K562 (cell line): ENCODE results near the gene OAT.

Experiments
- CBFA2T2 ChIP-seq: fragments of 450-650 bp; conservative IDR thresholded peaks from 2 replicates; pipeline ENCODE4 v1.6.1; 2017; ENCODE audit warnings: mild to moderate bottlenecking
- EP300 ChIP-seq: IDR thresholded peaks from 2 replicates; pipeline ENCODE4 v1.6.1; 2012; ENCODE audit warnings: low read length, improper control_type of control experiment
- KDM1A ChIP-seq, 2 experiments: fragments of 450-650 bp; IDR thresholded peaks; 2 replicates each; pipeline ENCODE4 v1.6.1; 2016; ENCODE audit warnings: mild to moderate bottlenecking in 2 of 2
- MTA3 ChIP-seq: fragments of 450-650 bp; formaldehyde crosslinking; IDR thresholded peaks from 2 replicates; pipeline ENCODE4 v1.6.1; 2017; ENCODE audit warnings: mild to moderate bottlenecking, borderline replicate concordance
- PCBP2 ChIP-seq: fragments of 200-400 bp; formaldehyde crosslinking; IDR thresholded peaks from 2 replicates; pipeline ENCODE4 v1.6.1; 2018; ENCODE audit warnings: low read length, low read depth, mild to moderate bottlenecking, moderate library complexity; ENCODE audit not compliant: poor library complexity, severe bottlenecking
- POLR2AphosphoS5 ChIP-seq: IDR thresholded peaks from 2 replicates; pipeline ENCODE4 v1.6.1; 2011; ENCODE audit warnings: mild to moderate bottlenecking, low read depth, low read length, moderate library complexity; ENCODE audit not compliant: control insufficient read depth, insufficient read depth
- SREBF2 ChIP-seq: sonication (generic); formaldehyde crosslinking; IDR thresholded peaks from 2 replicates; pipeline ENCODE4 v1.4.0; 2020; ENCODE audit warnings: mild to moderate bottlenecking, missing genetic modification reagents
- SRSF9 ChIP-seq: fragments of 200-400 bp; formaldehyde crosslinking; IDR thresholded peaks from 2 replicates; pipeline ENCODE4 v1.6.1; 2017; ENCODE audit warnings: low read depth, low read length, borderline replicate concordance
- TAF7 ChIP-seq: fragments of 450-650 bp; IDR thresholded peaks from 2 replicates; pipeline ENCODE4 v1.6.1; 2016; ENCODE audit warnings: missing genetic modification characterization, missing compliant biosample characterization
- ZEB2 ChIP-seq: fragments of 450-650 bp; IDR thresholded peaks from 2 replicates; pipeline ENCODE4 v1.6.1; 2016

DNA sequence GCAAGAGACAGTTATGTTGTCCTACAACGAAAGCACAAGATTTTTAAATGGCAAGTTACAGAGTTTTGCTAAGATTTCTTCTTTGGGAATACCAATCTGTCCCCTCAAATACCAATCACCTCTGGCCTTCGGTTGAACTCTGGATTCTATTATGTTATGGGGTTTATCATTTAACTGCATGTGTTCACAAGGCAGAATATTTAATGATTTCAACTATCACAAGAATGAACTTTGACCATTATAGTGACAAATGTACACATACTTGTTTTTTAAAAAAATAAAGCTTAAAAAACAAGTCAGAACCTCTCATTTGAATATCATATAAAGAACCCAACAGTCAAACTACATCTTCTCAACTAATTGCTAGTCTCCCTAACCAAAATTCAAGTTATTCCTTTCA is 11.3 kb downstream of the OAT start:
- TF ChIP-seq SRSF9 (no peak), ZEB2 (no peak), CBFA2T2 (no peak), KDM1A (IDR thresholded peaks at IDR 0.05) (no peak), POLR2AphosphoS5 (no peak), EP300 (no peak), SREBF2 (no peak), TAF7 (tag) (no peak), MTA3 (no peak), PCBP2 (no peak)
